HepG2 (cell line): ENCODE data around the gene CKB. TPM values are rescaled to one million over a fixed set of nuclear protein-coding genes. Genes with fewer than 3 reads are reported as not detected.

Source experiments
- ATAC-seq: fragments of 200-7000 bp; cut with Tn5 transposase; 3 replicates; pipeline ENCODE4 v1.9.1; 2020; ENCODE audit warnings: mild to moderate bottlenecking, moderate library complexity
- BruUV-seq: library from RNA; stranded (reverse); fragments of 400-500 nt; replicated peaks from 2 replicates; lab custom pipeline; 2021; lab: Mats Ljungman, UMichigan
- CTCF ChIA-PET: fragments of 300-600 bp; formaldehyde crosslinking; extraction: SDS; loops from one replicate; lab custom pipeline; 2021; ENCODE audit warnings: low total read pairs, inconsistent platforms, low intra/inter-chr PET ratio; lab: Yijun Ruan, JAX
- POLR2A ChIA-PET: fragments of 350-600 bp; sonication (Branson Sonifier 250); formaldehyde crosslinking; loops from one replicate; lab custom pipeline; 2020; ENCODE audit warnings: antibody characterized with exemption, inconsistent platforms; lab: Yijun Ruan, JAX
- DNase-seq: peaks from one replicate; pipeline ENCODE4 v3.0.0-alpha.2; 2015; ENCODE audit warnings: low spot score
- FAIRE-seq: peaks from 3 replicates; lab custom pipeline; 2011; peaks lifted over from hg19 to GRCh38; lab: Jason Lieb, UNC
- H2AFZ ChIP-seq: one replicate; pipeline ENCODE4 v1.6.1; 2011; ENCODE audit warnings: low read length, inconsistent platforms
- H3K27ac ChIP-seq: fragments of 300-600 bp; 3 replicates; pipeline ENCODE4 v1.8.0; 2011; ENCODE audit warnings: mixed run types, mild to moderate bottlenecking, mixed read lengths, low read length, inconsistent platforms; ENCODE audit not compliant: insufficient read depth; ENCODE audit errors: extremely low read length
- H3K27me3 ChIP-seq, 2 experiments: fragments of 200-600 bp in 1 of 2; 2 replicates in 1 of 2; 3 replicates in 1 of 2; pipeline versions ENCODE4 v1.6.0 to v1.8.0; 2011; ENCODE audit warnings: low read length in 2 of 2, mild to moderate bottlenecking in 2 of 2, moderate library complexity in 2 of 2, inconsistent platforms in 1 of 2; ENCODE audit not compliant: insufficient read depth in 2 of 2, control insufficient read depth in 1 of 2
- H3K36me3 ChIP-seq, 2 experiments: fragments of 200-600 bp in 1 of 2; replicated peaks in 1 of 2; 2 replicates in 1 of 2; 3 replicates in 1 of 2; pipeline versions ENCODE4 v1.5.1 to v1.8.0; 2011; ENCODE audit warnings: low read length in 2 of 2, inconsistent platforms in 1 of 2; ENCODE audit not compliant: insufficient read depth in 2 of 2, control insufficient read depth in 1 of 2
- H3K4me1 ChIP-seq: 2 replicates; pipeline ENCODE4 v1.5.1; 2012; ENCODE audit warnings: low read length, inconsistent platforms; ENCODE audit not compliant: insufficient read depth
- H3K4me2 ChIP-seq: 2 replicates; pipeline ENCODE4 v1.6.0; 2011; ENCODE audit warnings: low read depth, low read length, inconsistent platforms
- H3K4me3 ChIP-seq, 3 experiments: fragments of 200-600 bp in 1 of 3; sonication (generic), shearing (Covaris generic) in 1 of 3; replicated peaks in 1 of 3; 2 replicates each; pipeline ENCODE4 v1.5.1; 2011 to 2016; ENCODE audit warnings: low read length in 3 of 3, inconsistent platforms in 2 of 3, low read depth in 2 of 3, mild to moderate bottlenecking in 2 of 3, control low read depth in 1 of 3, mixed read lengths in 1 of 3; ENCODE audit not compliant: insufficient read depth in 1 of 3
- H3K79me2 ChIP-seq: one replicate; pipeline ENCODE4 v1.6.1; 2011; ENCODE audit warnings: low read length, inconsistent platforms; ENCODE audit not compliant: insufficient read depth
- H3K9ac ChIP-seq: 2 replicates; pipeline ENCODE4 v1.6.0; 2011; ENCODE audit warnings: mild to moderate bottlenecking, low read depth, low read length, inconsistent platforms; ENCODE audit not compliant: insufficient read depth
- H3K9me3 ChIP-seq: 2 replicates; pipeline ENCODE4 v1.5.1; 2012; ENCODE audit warnings: mild to moderate bottlenecking, low read length
- H4K20me1 ChIP-seq: 2 replicates; pipeline ENCODE4 v1.6.0; 2011; ENCODE audit warnings: inconsistent platforms, mild to moderate bottlenecking, low read length, moderate library complexity; ENCODE audit not compliant: insufficient read depth
- IRX3 ChIP-seq: sonication (generic); formaldehyde crosslinking; IDR thresholded peaks from 2 replicates; pipeline ENCODE4 v1.8.1; 2023; ENCODE audit warnings: mild to moderate bottlenecking, low read depth, missing genetic modification reagents, borderline replicate concordance
- JDP2 ChIP-seq: sonication (generic); formaldehyde crosslinking; IDR thresholded peaks from 2 replicates; pipeline ENCODE4 v1.8.1; 2022; ENCODE audit warnings: missing genetic modification reagents, borderline replicate concordance
- KDM5A ChIP-seq: fragments of 200-600 bp; sonication (generic); IDR thresholded peaks from 2 replicates; pipeline ENCODE4 v1.7.0; 2018; ENCODE audit warnings: antibody characterized with exemption, mild to moderate bottlenecking, low read length, borderline replicate concordance
- NR2F6 ChIP-seq, 2 experiments: IDR thresholded peaks; 2 replicates each; pipeline ENCODE4 v1.6.1; 2016; ENCODE audit warnings: antibody characterized with exemption in 1 of 2, mild to moderate bottlenecking in 1 of 2
- PHF8 ChIP-seq: sonication (generic); formaldehyde crosslinking; IDR thresholded peaks from 2 replicates; pipeline ENCODE4 v1.5.0; 2020; ENCODE audit warnings: missing genetic modification reagents
- ZBTB38 ChIP-seq: sonication (generic); formaldehyde crosslinking; IDR thresholded peaks from 2 replicates; pipeline ENCODE4 v1.5.1; 2020; ENCODE audit warnings: mild to moderate bottlenecking, missing genetic modification reagents
- ZNF263 ChIP-seq: sonication (generic); formaldehyde crosslinking; IDR thresholded peaks from 2 replicates; pipeline ENCODE4 v1.4.0; 2020; ENCODE audit warnings: missing genetic modification reagents
- ZNF276 ChIP-seq: sonication (generic); formaldehyde crosslinking; IDR thresholded peaks from 2 replicates; pipeline ENCODE4 v1.4.0; 2020; ENCODE audit warnings: mild to moderate bottlenecking, low read depth, missing genetic modification reagents
- ZNF337 ChIP-seq: sonication (generic); formaldehyde crosslinking; IDR thresholded peaks from 2 replicates; pipeline ENCODE4 v1.5.1; 2020; ENCODE audit warnings: missing genetic modification reagents, low read depth, mild to moderate bottlenecking, borderline replicate concordance
- ZNF460 ChIP-seq: sonication (generic); formaldehyde crosslinking; IDR thresholded peaks from 2 replicates; pipeline ENCODE4 v1.5.1; 2020; ENCODE audit warnings: missing genetic modification reagents, mild to moderate bottlenecking, borderline replicate concordance
- WGBS: methylation state at CpG from one replicate; pipeline ENCODE4 v1.1.6; 2017; ENCODE audit warnings: low lambda C conversion rate; 5-methylcytosine and 5-hydroxymethylcytosine counted together
- in situ Hi-C: cut with HindIII; loops from 2 replicates; pipeline ENCODE4 v1.10.0; 2017; ENCODE audit warnings: low pct_unique_long_range_greater_than_20kb; ENCODE audit not compliant: extremely low pct_ligation_motif_present
- intact Hi-C: fragments of 100-400 bp; cut with micrococcal nuclease; formaldehyde crosslinking; loops from one replicate; pipeline ENCODE4 v1.10.0; 2022; ENCODE audit not compliant: unreplicated experiment
- polyA plus RNA-seq, 8 experiments: library from polyadenylated mRNA; depleted of rRNA in 3 of 8; stranded (reverse) in 7 of 8; unstranded in 1 of 8; fragments of >200 nt; fragmentation: Illumina TruSeq in 4 of 8; extraction: Trizol in 4 of 8; gene quantifications; 2 replicates each; pipeline versions ENCODE4 v1.2.1 to v1.2.3, GENCODE V29; 2011 to 2016; ENCODE audit warnings: low read depth in 4 of 8, missing spikeins in 1 of 8, mixed read lengths in 1 of 8; ENCODE audit not compliant: insufficient read depth in 1 of 8
- total RNA-seq, 5 experiments: library from RNA; depleted of rRNA; stranded (reverse); fragments of >200 nt; fragmentation: Illumina TruSeq; extraction: Trizol; gene quantifications; 2 replicates each; pipeline ENCODE4 v1.2.3, GENCODE V29; 2016; ENCODE audit warnings: low read depth in 1 of 5
- TF ChIP-seq, protein P1 (sequence below): IDR thresholded peaks from 2 replicates; pipeline ENCODE4 v1.4.0; 2020; ENCODE audit warnings: mild to moderate bottlenecking, missing genetic modification reagents
- TF ChIP-seq, protein P2 (sequence below): sonication (generic); formaldehyde crosslinking; IDR thresholded peaks from 2 replicates; pipeline ENCODE4 v1.5.0; 2020; ENCODE audit warnings: mild to moderate bottlenecking, low read depth, missing genetic modification reagents, borderline replicate concordance

Gene CKB
- total and polyA plus RNA-seq, 2 of the 13 experiments (the other 11 are each of a cell fraction or from before 2014, with no cell fraction given) = 82.3 to 217 TPM

- CTCF ChIA-PET = no interaction called here
- peaks cover 72% of the 10 kb centered on the region for H3K79me2 ChIP-seq
- 9% methylated on average over 21 of the region's 21 CpGs for WGBS
These were observed 41.3 kb upstream of the CKB start for GRCh38 chr14:103563844-103564505.

GRCh38 chr14:103563226-103563620, 40.6 kb upstream of the CKB start:
- H3K36me3 ChIP-seq = peaks cover 7 to 26% of the 10 kb centered on the region in 2 experiments; a peak in 3 of 5 replicates
- H3K27ac ChIP-seq = peak overlapping the region; percentile 88
- ATAC-seq (no peak; the same call in 2 of the 3 replicates), DNase-seq (no peak), FAIRE-seq (no peak)
- peak overlapping the region; percentile 91 for H3K9ac ChIP-seq
- peaks cover 44% of the 10 kb centered on the region for H3K4me1 ChIP-seq
- peaks cover 14% of the 10 kb centered on the region; the same call in 1 of the 2 replicates for H4K20me1 ChIP-seq
- H3K4me2 ChIP-seq = peak overlapping the region; percentile 83
- BruUV-seq = TSS peak; percentile 87
- WGBS = under 1% methylated on average over 15 of the region's 22 CpGs
- ChIA-PET CTCF (no interaction called here), POLR2A (no interaction called here)
- H3K4me3 ChIP-seq = peak overlapping the region; percentile 81 to 100 (median 92)
- peak overlapping the region; percentile 19 for H2AFZ ChIP-seq
- peaks cover 78% of the 10 kb centered on the region for H3K79me2 ChIP-seq
- intact Hi-C loops (no loop called here), in situ Hi-C loops (no loop called here)
- H3K27me3 ChIP-seq = peaks cover 0 to 3% of the 10 kb centered on the region in 2 experiments; a peak in 1 of 5 replicates
- H3K9me3 ChIP-seq = no peaks in the 10 kb centered on the region
- peak; percentile 40; the same call in 1 of the 2 replicates for TF ChIP-seq ZBTB38 (CRISPR knock-in tag)
- TF ChIP-seq, protein P1, sequence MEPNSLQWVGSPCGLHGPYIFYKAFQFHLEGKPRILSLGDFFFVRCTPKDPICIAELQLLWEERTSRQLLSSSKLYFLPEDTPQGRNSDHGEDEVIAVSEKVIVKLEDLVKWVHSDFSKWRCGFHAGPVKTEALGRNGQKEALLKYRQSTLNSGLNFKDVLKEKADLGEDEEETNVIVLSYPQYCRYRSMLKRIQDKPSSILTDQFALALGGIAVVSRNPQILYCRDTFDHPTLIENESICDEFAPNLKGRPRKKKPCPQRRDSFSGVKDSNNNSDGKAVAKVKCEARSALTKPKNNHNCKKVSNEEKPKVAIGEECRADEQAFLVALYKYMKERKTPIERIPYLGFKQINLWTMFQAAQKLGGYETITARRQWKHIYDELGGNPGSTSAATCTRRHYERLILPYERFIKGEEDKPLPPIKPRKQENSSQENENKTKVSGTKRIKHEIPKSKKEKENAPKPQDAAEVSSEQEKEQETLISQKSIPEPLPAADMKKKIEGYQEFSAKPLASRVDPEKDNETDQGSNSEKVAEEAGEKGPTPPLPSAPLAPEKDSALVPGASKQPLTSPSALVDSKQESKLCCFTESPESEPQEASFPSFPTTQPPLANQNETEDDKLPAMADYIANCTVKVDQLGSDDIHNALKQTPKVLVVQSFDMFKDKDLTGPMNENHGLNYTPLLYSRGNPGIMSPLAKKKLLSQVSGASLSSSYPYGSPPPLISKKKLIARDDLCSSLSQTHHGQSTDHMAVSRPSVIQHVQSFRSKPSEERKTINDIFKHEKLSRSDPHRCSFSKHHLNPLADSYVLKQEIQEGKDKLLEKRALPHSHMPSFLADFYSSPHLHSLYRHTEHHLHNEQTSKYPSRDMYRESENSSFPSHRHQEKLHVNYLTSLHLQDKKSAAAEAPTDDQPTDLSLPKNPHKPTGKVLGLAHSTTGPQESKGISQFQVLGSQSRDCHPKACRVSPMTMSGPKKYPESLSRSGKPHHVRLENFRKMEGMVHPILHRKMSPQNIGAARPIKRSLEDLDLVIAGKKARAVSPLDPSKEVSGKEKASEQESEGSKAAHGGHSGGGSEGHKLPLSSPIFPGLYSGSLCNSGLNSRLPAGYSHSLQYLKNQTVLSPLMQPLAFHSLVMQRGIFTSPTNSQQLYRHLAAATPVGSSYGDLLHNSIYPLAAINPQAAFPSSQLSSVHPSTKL (CRISPR knock-in tag) = no peak
- TF ChIP-seq ZNF337 (CRISPR knock-in tag) = no peak
- no peak for TF ChIP-seq PHF8 (CRISPR knock-in tag)
- no peak for TF ChIP-seq NR2F6 (IDR thresholded peaks at IDR 0.05)
- TF ChIP-seq NR2F6 (CRISPR knock-in tag; IDR thresholded peaks at IDR 0.05) = 0 out of 2 replicates have a peak, but pooled peaks have one; percentile 3
- TF ChIP-seq ZNF276 = no peak
- peak; percentile 74 for TF ChIP-seq KDM5A

More at GRCh38 chr14:103563844-103564505, 41.3 kb upstream of the CKB start:
- peaks cover 7 to 22% of the 10 kb centered on the region in 2 experiments; a peak in 3 of 5 replicates for H3K36me3 ChIP-seq
- H4K20me1 ChIP-seq = peaks cover 14% of the 10 kb centered on the region; the same call in 1 of the 2 replicates
- no peak for TF ChIP-seq ZNF263 (CRISPR knock-in tag)
- TF ChIP-seq, protein P2, sequence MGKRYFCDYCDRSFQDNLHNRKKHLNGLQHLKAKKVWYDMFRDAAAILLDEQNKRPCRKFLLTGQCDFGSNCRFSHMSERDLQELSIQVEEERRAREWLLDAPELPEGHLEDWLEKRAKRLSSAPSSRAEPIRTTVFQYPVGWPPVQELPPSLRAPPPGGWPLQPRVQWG (CRISPR knock-in tag) = no peak
- no peak for TF ChIP-seq JDP2 (CRISPR knock-in tag)
- TF ChIP-seq IRX3 (CRISPR knock-in tag) = no peak
- TF ChIP-seq ZNF460 (CRISPR knock-in tag) = peak; percentile 60; the same call in 1 of the 2 replicates
- peak overlapping the region; percentile 81 to 100 (median 92) for H3K4me3 ChIP-seq
- H2AFZ ChIP-seq = no peak overlapping the region
- H3K9ac ChIP-seq = peak overlapping the region; percentile 91
- peak; percentile 34 for FAIRE-seq
- BruUV-seq = no TSS peak
- ATAC-seq = no peak
- intact Hi-C loops = no loop called here
- peak overlapping the region; percentile 88 for H3K27ac ChIP-seq
- no peak for DNase-seq
- H3K27me3 ChIP-seq = peaks cover 0 to 3% of the 10 kb centered on the region in 2 experiments; a peak in 1 of 5 replicates
- peak overlapping the region; percentile 83 for H3K4me2 ChIP-seq
- POLR2A ChIA-PET = interaction anchor here (0.6 to 1.0 kb wide), 2 partner anchors 14 to 286 kb away, joined by 3 read pairs; no protein-coding TSS in a partner anchor
- no peaks in the 10 kb centered on the region for H3K9me3 ChIP-seq
- in situ Hi-C loops = no loop called here
- peaks cover 37% of the 10 kb centered on the region for H3K4me1 ChIP-seq
